Smooth muscle cell (in vitro differentiated cells): ENCODE measurements around the gene ACTL8. TPM values are rescaled to one million over a fixed set of nuclear protein-coding genes. Genes with fewer than 3 reads are reported as not detected.

Experiments used
- DNase-seq: peaks from one replicate; lab custom pipeline; 2025; ENCODE audit not compliant: unreplicated experiment; lab: John Stamatoyannopoulos, UW
- H2AFZ ChIP-seq: fragments of 200-600 bp; sonication (generic); 2 replicates; pipeline ENCODE4 v1.6.0; 2016; ENCODE audit warnings: antibody characterized with exemption, low read depth, mild to moderate bottlenecking
- H3F3A ChIP-seq: fragments of 200-600 bp; sonication (generic); 2 replicates; pipeline ENCODE4 v1.6.0; 2017; ENCODE audit warnings: antibody characterized with exemption, low read depth
- H3K27ac ChIP-seq: fragments of 200-600 bp; sonication (generic); 2 replicates; pipeline ENCODE4 v1.5.1; 2016; ENCODE audit warnings: low read depth, mild to moderate bottlenecking
- H3K27me3 ChIP-seq: fragments of 200-600 bp; sonication (generic); 2 replicates; pipeline ENCODE4 v1.6.1; 2016; ENCODE audit warnings: low read depth, mild to moderate bottlenecking
- H3K36me3 ChIP-seq: fragments of 200-600 bp; sonication (generic); 2 replicates; pipeline ENCODE4 v1.5.1; 2016; ENCODE audit warnings: low read depth
- H3K4me1 ChIP-seq: fragments of 200-600 bp; sonication (generic); 2 replicates; pipeline ENCODE4 v1.5.1; 2016; ENCODE audit warnings: low read depth
- H3K4me2 ChIP-seq: fragments of 200-600 bp; sonication (generic); 2 replicates; pipeline ENCODE4 v1.6.0; 2016; ENCODE audit warnings: mild to moderate bottlenecking
- H3K4me3 ChIP-seq: fragments of 200-600 bp; sonication (generic); 2 replicates; pipeline ENCODE4 v1.5.1; 2016; ENCODE audit warnings: mild to moderate bottlenecking
- H3K79me2 ChIP-seq: fragments of 200-600 bp; sonication (generic); 2 replicates; pipeline ENCODE4 v1.6.0; 2016; ENCODE audit warnings: low read depth, mild to moderate bottlenecking
- H3K9ac ChIP-seq: fragments of 200-600 bp; sonication (generic); 2 replicates; pipeline ENCODE4 v1.6.0; 2016; ENCODE audit warnings: low read depth
- H3K9me3 ChIP-seq: fragments of 200-600 bp; sonication (generic); replicated peaks from 2 replicates; pipeline ENCODE4 v1.5.1; 2016; ENCODE audit warnings: low read depth
- H4K20me1 ChIP-seq: fragments of 200-600 bp; sonication (generic); 2 replicates; pipeline ENCODE4 v1.6.0; 2016; ENCODE audit warnings: low read depth
- WGBS: methylation state at CpG from one replicate; pipeline ENCODE4 v1.1.7; 2016; ENCODE audit warnings: low lambda C conversion rate; 5-methylcytosine and 5-hydroxymethylcytosine counted together
- polyA plus RNA-seq: library from polyadenylated mRNA; unstranded; fragments of >200 nt; fragmentation: Nextera tagmentation; extraction: Ambion mirVana; gene quantifications from 2 replicates; pipeline ENCODE4 v1.2.1, GENCODE V29; 2016
- total RNA-seq: library from RNA; depleted of rRNA; stranded (reverse); fragments of >200 nt; gene quantifications from 2 replicates; pipeline ENCODE4 v1.2.3, GENCODE V29; 2014
- TF ChIP-seq, protein P1 (sequence below): fragments of 200-600 bp; sonication (generic); IDR thresholded peaks from 2 replicates; pipeline ENCODE4 v1.5.1; 2017; ENCODE audit warnings: borderline replicate concordance, mild to moderate bottlenecking, antibody characterized with exemption; ENCODE audit not compliant: insufficient read depth, poor library complexity, severe bottlenecking

ACTL8 gene
- total and polyA plus RNA-seq, 2 experiments from 2014 or later = 0.13 TPM; not detected in 1

DNA sequence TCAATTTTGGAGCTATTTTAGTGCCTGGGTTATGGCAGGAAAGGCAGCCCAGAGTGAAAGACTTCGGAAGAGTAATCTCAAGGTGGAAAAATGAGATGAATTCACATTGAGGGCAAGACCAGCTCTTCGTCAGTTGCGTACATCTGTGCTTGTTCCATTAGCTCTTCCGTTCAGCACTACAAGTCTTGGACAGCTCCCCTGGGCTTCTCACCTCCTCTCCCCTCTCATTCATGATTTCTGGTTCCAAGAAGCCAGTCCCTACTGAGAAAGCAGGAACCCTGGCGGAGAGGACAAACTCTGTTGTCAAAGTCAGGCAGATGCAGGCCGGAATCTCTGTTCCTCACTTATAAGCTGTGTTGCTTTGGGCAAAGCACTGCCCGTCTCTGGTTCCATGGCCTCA lies 76.5 kb downstream of the ACTL8 start:
- TF ChIP-seq, protein P1, sequence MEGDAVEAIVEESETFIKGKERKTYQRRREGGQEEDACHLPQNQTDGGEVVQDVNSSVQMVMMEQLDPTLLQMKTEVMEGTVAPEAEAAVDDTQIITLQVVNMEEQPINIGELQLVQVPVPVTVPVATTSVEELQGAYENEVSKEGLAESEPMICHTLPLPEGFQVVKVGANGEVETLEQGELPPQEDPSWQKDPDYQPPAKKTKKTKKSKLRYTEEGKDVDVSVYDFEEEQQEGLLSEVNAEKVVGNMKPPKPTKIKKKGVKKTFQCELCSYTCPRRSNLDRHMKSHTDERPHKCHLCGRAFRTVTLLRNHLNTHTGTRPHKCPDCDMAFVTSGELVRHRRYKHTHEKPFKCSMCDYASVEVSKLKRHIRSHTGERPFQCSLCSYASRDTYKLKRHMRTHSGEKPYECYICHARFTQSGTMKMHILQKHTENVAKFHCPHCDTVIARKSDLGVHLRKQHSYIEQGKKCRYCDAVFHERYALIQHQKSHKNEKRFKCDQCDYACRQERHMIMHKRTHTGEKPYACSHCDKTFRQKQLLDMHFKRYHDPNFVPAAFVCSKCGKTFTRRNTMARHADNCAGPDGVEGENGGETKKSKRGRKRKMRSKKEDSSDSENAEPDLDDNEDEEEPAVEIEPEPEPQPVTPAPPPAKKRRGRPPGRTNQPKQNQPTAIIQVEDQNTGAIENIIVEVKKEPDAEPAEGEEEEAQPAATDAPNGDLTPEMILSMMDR = no peak
- H3K27ac ChIP-seq = no peak overlapping the region
- no peak overlapping the region for H2AFZ ChIP-seq
- no peaks in the 10 kb centered on the region for H3K36me3 ChIP-seq
- H3K4me3 ChIP-seq = no peak overlapping the region
- no peaks in the 10 kb centered on the region for H3F3A ChIP-seq
- no peaks in the 10 kb centered on the region for H4K20me1 ChIP-seq
- H3K9me3 ChIP-seq = no peaks in the 10 kb centered on the region
- DNase-seq = no peak
- no peak overlapping the region for H3K9ac ChIP-seq
- no peak overlapping the region for H3K4me2 ChIP-seq
- H3K4me1 ChIP-seq = no peaks in the 10 kb centered on the region
- peaks cover 33% of the 10 kb centered on the region for H3K27me3 ChIP-seq
- no peaks in the 10 kb centered on the region for H3K79me2 ChIP-seq
- 50% methylated on average over 7 of the region's 7 CpGs for WGBS

- Histone ChIP-seq H3K27me3 (peaks cover 28% of the 10 kb centered on the region), H3K27ac (no peak overlapping the region), H3K9me3 (no peaks in the 10 kb centered on the region), H3K4me3 (no peak overlapping the region), H3K4me2 (no peak overlapping the region), H3K4me1 (no peaks in the 10 kb centered on the region), H3K36me3 (no peaks in the 10 kb centered on the region), H3K79me2 (no peaks in the 10 kb centered on the region), H4K20me1 (no peaks in the 10 kb centered on the region), H3K9ac (no peak overlapping the region), H2AFZ (no peak overlapping the region), H3F3A (no peaks in the 10 kb centered on the region)
- 91% methylated on average over 15 of the region's 15 CpGs for WGBS
- DNase-seq = no peak
- TF ChIP-seq, protein P1 = no peak
These were observed 78.7 kb downstream of the ACTL8 start for GRCh38 chr1:17833661-17834501.

- Histone ChIP-seq H3K27me3 (peaks cover 26% of the 10 kb centered on the region), H2AFZ (no peak overlapping the region), H3K9me3 (no peaks in the 10 kb centered on the region), H3K4me2 (no peak overlapping the region), H3K27ac (no peak overlapping the region), H3K4me1 (no peaks in the 10 kb centered on the region), H3K4me3 (no peak overlapping the region), H3F3A (no peaks in the 10 kb centered on the region), H3K36me3 (no peaks in the 10 kb centered on the region), H3K79me2 (no peaks in the 10 kb centered on the region), H4K20me1 (no peaks in the 10 kb centered on the region), H3K9ac (no peak overlapping the region)
- TF ChIP-seq, protein P1 = no peak
- DNase-seq = no peak
- 81% methylated on average over 8 of the region's 8 CpGs for WGBS
These were observed 79.5 kb downstream of the ACTL8 start for GRCh38 chr1:17834561-17835100.
